HG03571 (cell line): ENCODE measurements around the gene DIP2A.

Experiments used
- ATAC-seq: cut with Tn5 transposase; IDR thresholded peaks from one replicate; pipeline ENCODE4 v1.9.1; 2021; ENCODE audit not compliant: unreplicated experiment

DIP2A gene

GRCh38 chr21:46458315-46459023 lies at the start of gene DIP2A:
DIP2A (plus strand) TSS chr21:46458891; CDS start chr21:46459132, 241 bp downstream.
- ATAC-seq: peak; percentile 81

GRCh38 chr21:46409641-46410406 lies 48.9 kb upstream of the DIP2A start:
- no peak for ATAC-seq

- no peak for ATAC-seq
These were observed 48.2 kb upstream of the DIP2A start for GRCh38 chr21:46410516-46410915.

- ATAC-seq: no peak
These were observed 47.5 kb upstream of the DIP2A start for GRCh38 chr21:46411236-46411635.

- no peak for ATAC-seq
These were observed 47.0 kb upstream of the DIP2A start for GRCh38 chr21:46411691-46412090.

GRCh38 chr21:46412521-46413364 lies 45.9 kb upstream of the DIP2A start:
- no peak for ATAC-seq

GRCh38 chr21:46413365-46413696 lies 45.4 kb upstream of the DIP2A start:
- ATAC-seq: no peak

- ATAC-seq: no peak
These were observed 43.8 kb upstream of the DIP2A start for GRCh38 chr21:46414965-46415275.

- no peak for ATAC-seq
These were observed 42.1 kb upstream of the DIP2A start for GRCh38 chr21:46416551-46416950.

- no peak for ATAC-seq
These were observed 40.3 kb upstream of the DIP2A start for GRCh38 chr21:46418265-46418946.

- ATAC-seq: no peak
These were observed 38.2 kb upstream of the DIP2A start for GRCh38 chr21:46420241-46421190.

- no peak for ATAC-seq
These were observed 37.4 kb upstream of the DIP2A start for GRCh38 chr21:46421191-46421750.

- ATAC-seq: no peak
These were observed 36.7 kb upstream of the DIP2A start for GRCh38 chr21:46421756-46422555.

- ATAC-seq: no peak
These were observed 36.0 kb upstream of the DIP2A start for GRCh38 chr21:46422636-46423241.

GRCh38 chr21:46423546-46424038 lies 35.1 kb upstream of the DIP2A start:
- ATAC-seq: no peak

- no peak for ATAC-seq
These were observed 34.6 kb upstream of the DIP2A start for GRCh38 chr21:46424039-46424591.

- ATAC-seq: no peak
These were observed 34.1 kb upstream of the DIP2A start for GRCh38 chr21:46424621-46425020.

GRCh38 chr21:46425041-46425440 lies 33.6 kb upstream of the DIP2A start:
- no peak for ATAC-seq
